Body of pancreas (tissue), 4 donors: Measurements from ENCODE around the gene AGAP3.

Experiments
- POLR2A ChIP-seq, 3 donors: fragments of 450-650 bp; IDR thresholded peaks; one replicate each; pipeline ENCODE4 v1.6.1; 2016; ENCODE audit warnings: antibody characterized with exemption in 3 of 3, mild to moderate bottlenecking in 2 of 3
- TF ChIP-seq, protein P1 (sequence below), 7 experiments: fragments of 450-650 bp in 4 of 7; fragments of 200-600 bp in 3 of 7; sonication (generic) in 3 of 7; IDR thresholded peaks; one replicate each; pipeline ENCODE4 v1.5.1; 2016 to 2019; ENCODE audit warnings: antibody characterized with exemption in 7 of 7

DNA sequence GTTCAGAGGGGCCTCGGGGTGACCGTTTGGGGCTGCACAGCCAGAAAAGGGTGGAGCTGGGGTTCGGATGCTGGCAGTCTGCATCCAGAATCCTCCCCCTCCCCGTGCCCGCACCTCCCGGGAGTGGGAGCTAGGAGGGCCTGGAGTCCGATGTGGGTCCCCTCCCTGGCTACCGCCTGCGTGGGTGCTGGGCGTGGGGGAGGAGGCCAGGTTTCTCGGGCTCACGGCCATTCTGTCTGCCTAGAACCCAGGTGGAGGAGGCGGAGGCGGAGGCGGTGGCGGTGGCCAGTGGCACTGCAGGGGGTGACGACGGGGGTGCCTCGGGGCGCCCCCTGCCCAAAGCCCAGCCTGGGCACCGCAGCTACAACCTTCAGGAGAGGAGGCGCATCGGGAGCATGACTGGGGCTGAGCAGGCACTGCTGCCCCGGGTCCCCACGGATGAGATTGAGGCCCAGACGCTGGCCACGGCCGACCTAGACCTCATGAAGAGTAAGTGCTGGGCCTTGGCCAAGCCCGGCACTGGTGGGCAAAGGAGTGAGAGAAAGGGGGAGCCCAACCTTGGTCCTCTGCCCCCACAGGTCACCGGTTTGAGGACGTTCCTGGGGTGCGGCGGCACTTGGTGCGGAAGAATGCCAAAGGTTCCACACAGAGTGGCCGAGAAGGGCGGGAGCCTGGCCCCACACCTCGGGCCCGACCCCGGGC is 19.9 kb upstream of the AGAP3 start:
- no peak for TF ChIP-seq POLR2A (IDR thresholded peaks at IDR 0.05)
- TF ChIP-seq, protein P1, sequence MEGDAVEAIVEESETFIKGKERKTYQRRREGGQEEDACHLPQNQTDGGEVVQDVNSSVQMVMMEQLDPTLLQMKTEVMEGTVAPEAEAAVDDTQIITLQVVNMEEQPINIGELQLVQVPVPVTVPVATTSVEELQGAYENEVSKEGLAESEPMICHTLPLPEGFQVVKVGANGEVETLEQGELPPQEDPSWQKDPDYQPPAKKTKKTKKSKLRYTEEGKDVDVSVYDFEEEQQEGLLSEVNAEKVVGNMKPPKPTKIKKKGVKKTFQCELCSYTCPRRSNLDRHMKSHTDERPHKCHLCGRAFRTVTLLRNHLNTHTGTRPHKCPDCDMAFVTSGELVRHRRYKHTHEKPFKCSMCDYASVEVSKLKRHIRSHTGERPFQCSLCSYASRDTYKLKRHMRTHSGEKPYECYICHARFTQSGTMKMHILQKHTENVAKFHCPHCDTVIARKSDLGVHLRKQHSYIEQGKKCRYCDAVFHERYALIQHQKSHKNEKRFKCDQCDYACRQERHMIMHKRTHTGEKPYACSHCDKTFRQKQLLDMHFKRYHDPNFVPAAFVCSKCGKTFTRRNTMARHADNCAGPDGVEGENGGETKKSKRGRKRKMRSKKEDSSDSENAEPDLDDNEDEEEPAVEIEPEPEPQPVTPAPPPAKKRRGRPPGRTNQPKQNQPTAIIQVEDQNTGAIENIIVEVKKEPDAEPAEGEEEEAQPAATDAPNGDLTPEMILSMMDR (IDR thresholded peaks at IDR 0.05) = no peak
